Testis (tissue), 2 donors: Measurements from ENCODE around the gene VWF.

Experiments
- POLR2A ChIP-seq: fragments of 450-650 bp; IDR thresholded peaks from one replicate; pipeline ENCODE4 v1.6.1; 2017; ENCODE audit warnings: antibody characterized with exemption, mild to moderate bottlenecking, moderate library complexity
- TF ChIP-seq, protein P1 (sequence below), 3 experiments: fragments of 450-650 bp in 2 of 3; fragments of 200-600 bp in 1 of 3; sonication (generic) in 1 of 3; IDR thresholded peaks; one replicate each; pipeline ENCODE4 v1.5.1; 2016 to 2019; ENCODE audit warnings: antibody characterized with exemption in 3 of 3, mild to moderate bottlenecking in 2 of 3, moderate library complexity in 1 of 3

DNA sequence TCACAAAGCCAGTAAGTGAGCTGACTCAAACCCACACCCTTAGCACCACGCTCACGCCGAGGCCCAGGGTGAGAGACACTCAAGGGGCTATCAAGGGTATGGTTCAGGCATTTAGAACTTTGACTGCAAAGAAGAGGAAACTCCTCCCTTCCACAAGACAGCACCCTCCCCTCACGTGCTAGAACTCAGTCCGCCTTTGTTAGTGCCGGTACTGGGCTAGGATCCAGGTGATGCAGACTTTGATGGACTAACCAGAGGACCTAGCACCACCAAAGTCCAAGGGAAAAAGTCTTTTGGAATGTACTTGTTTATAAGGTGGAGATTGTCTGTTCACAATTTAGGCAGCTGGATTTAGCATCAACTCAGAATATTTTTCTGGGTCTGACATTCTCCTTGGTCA lies 33.7 kb downstream of the VWF start:
- TF ChIP-seq, protein P1, sequence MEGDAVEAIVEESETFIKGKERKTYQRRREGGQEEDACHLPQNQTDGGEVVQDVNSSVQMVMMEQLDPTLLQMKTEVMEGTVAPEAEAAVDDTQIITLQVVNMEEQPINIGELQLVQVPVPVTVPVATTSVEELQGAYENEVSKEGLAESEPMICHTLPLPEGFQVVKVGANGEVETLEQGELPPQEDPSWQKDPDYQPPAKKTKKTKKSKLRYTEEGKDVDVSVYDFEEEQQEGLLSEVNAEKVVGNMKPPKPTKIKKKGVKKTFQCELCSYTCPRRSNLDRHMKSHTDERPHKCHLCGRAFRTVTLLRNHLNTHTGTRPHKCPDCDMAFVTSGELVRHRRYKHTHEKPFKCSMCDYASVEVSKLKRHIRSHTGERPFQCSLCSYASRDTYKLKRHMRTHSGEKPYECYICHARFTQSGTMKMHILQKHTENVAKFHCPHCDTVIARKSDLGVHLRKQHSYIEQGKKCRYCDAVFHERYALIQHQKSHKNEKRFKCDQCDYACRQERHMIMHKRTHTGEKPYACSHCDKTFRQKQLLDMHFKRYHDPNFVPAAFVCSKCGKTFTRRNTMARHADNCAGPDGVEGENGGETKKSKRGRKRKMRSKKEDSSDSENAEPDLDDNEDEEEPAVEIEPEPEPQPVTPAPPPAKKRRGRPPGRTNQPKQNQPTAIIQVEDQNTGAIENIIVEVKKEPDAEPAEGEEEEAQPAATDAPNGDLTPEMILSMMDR (IDR thresholded peaks at IDR 0.05), result no peak
- TF ChIP-seq POLR2A, result no peak
